Mesodermal cell (in vitro differentiated cells): ENCODE data around the gene PSD2.

Experiments used
- H3K27ac ChIP-seq: 2 replicates; pipeline ENCODE4 v1.7.0; 2013; ENCODE audit warnings: mild to moderate bottlenecking, low read depth, low read length, moderate library complexity; ENCODE audit not compliant: severe bottlenecking
- H3K36me3 ChIP-seq: 2 replicates; pipeline ENCODE4 v1.7.1; 2013; ENCODE audit warnings: mild to moderate bottlenecking, low read length, moderate library complexity; ENCODE audit not compliant: control insufficient read depth, insufficient read depth
- H3K4me1 ChIP-seq: one replicate; pipeline ENCODE4 v1.7.1; 2013; ENCODE audit warnings: mild to moderate bottlenecking, low read length; ENCODE audit not compliant: insufficient read depth, control insufficient read depth, poor library complexity, severe bottlenecking
- H3K4me3 ChIP-seq: 2 replicates; pipeline ENCODE4 v1.7.0; 2013; ENCODE audit warnings: low read length, control low read depth, mild to moderate bottlenecking; ENCODE audit not compliant: insufficient read depth, poor library complexity, severe bottlenecking; ENCODE audit errors: extremely low read depth
- H3K9me3 ChIP-seq: 2 replicates; pipeline ENCODE4 v1.7.1; 2013; ENCODE audit warnings: mild to moderate bottlenecking, low read length, moderate library complexity; ENCODE audit not compliant: control insufficient read depth
- WGBS, 2 experiments: methylation state at CpG; one replicate each; pipeline ENCODE4 v1.1.5; 2013; ENCODE audit warnings: missing lambda C conversion rate in 2 of 2; ENCODE audit not compliant: insufficient coverage in 2 of 2; 5-methylcytosine and 5-hydroxymethylcytosine counted together

The PSD2 gene

GRCh38 chr5:139794067-139794846 is 1.4 kb upstream of the PSD2 start:
- Histone ChIP-seq H3K4me1 (no peaks in the 10 kb centered on the region), H3K36me3 (no peaks in the 10 kb centered on the region), H3K9me3 (no peaks in the 10 kb centered on the region), H3K4me3 (no peak overlapping the region), H3K27ac (no peak overlapping the region)
- WGBS, 2 experiments, result 40 to 50% methylated on average over 3 of the region's 6 CpGs

GRCh38 chr5:139796061-139796806 is 626 bp downstream of the PSD2 start:
- Histone ChIP-seq H3K4me1 (no peaks in the 10 kb centered on the region), H3K27ac (no peak overlapping the region), H3K9me3 (no peaks in the 10 kb centered on the region), H3K36me3 (no peaks in the 10 kb centered on the region), H3K4me3 (no peak overlapping the region)
- WGBS, 2 experiments, result 2 to 3% methylated on average over 25 to 30 of the region's 47 CpGs

GRCh38 chr5:139797335-139797734 is 1.7 kb downstream of the PSD2 start:
- Histone ChIP-seq H3K4me3 (no peak overlapping the region), H3K9me3 (no peaks in the 10 kb centered on the region), H3K27ac (no peak overlapping the region), H3K4me1 (no peaks in the 10 kb centered on the region), H3K36me3 (no peaks in the 10 kb centered on the region)
- WGBS, 2 experiments, result 73 to 75% methylated on average over 2 to 3 of the region's 3 CpGs

- 69 to 74% methylated on average over 4 to 6 of the region's 9 CpGs for WGBS, 2 experiments
- Histone ChIP-seq H3K27ac (no peak overlapping the region), H3K4me1 (no peaks in the 10 kb centered on the region), H3K9me3 (no peaks in the 10 kb centered on the region), H3K4me3 (no peak overlapping the region), H3K36me3 (no peaks in the 10 kb centered on the region)
These were observed 2.4 kb downstream of the PSD2 start for GRCh38 chr5:139797856-139798510.

- WGBS, 2 experiments, result 50 to 74% methylated on average over 1 to 2 of the region's 2 CpGs
These were observed 3.3 kb downstream of the PSD2 start for GRCh38 chr5:139798883-139799282.

GRCh38 chr5:139799359-139799758 is 3.8 kb downstream of the PSD2 start:
- Histone ChIP-seq H3K4me3 (no peak overlapping the region), H3K36me3 (no peaks in the 10 kb centered on the region), H3K9me3 (no peaks in the 10 kb centered on the region), H3K4me1 (no peaks in the 10 kb centered on the region), H3K27ac (no peak overlapping the region)

More at GRCh38 chr5:139798883-139799282, 3.3 kb downstream of the PSD2 start:
- Histone ChIP-seq H3K36me3 (no peaks in the 10 kb centered on the region), H3K27ac (no peak overlapping the region), H3K4me3 (no peak overlapping the region), H3K4me1 (no peaks in the 10 kb centered on the region), H3K9me3 (no peaks in the 10 kb centered on the region)

GRCh38 chr5:139803978-139804377 is 8.4 kb downstream of the PSD2 start:
- WGBS, 2 experiments, result 79 to 100% methylated on average over 2 of the region's 2 CpGs
- H3K9me3 ChIP-seq, result no peaks in the 10 kb centered on the region
- no peak overlapping the region for H3K4me3 ChIP-seq
- H3K4me1 ChIP-seq, result no peaks in the 10 kb centered on the region
- H3K36me3 ChIP-seq, result no peaks in the 10 kb centered on the region
- no peak overlapping the region for H3K27ac ChIP-seq

- 92 to 95% methylated on average over 14 of the region's 17 CpGs for WGBS, 2 experiments
- Histone ChIP-seq H3K4me1 (no peaks in the 10 kb centered on the region), H3K4me3 (no peak overlapping the region), H3K9me3 (no peaks in the 10 kb centered on the region), H3K27ac (no peak overlapping the region), H3K36me3 (no peaks in the 10 kb centered on the region)
These were observed 9.3 kb downstream of the PSD2 start for GRCh38 chr5:139804800-139805397.

- no peaks in the 10 kb centered on the region for H3K36me3 ChIP-seq
- 80 to 86% methylated on average over 2 of the region's 2 CpGs for whole genome bisulfite sequencing, 2 experiments
- H3K9me3 ChIP-seq, result no peaks in the 10 kb centered on the region
- H3K27ac ChIP-seq, result no peak overlapping the region
- no peaks in the 10 kb centered on the region for H3K4me1 ChIP-seq
- no peak overlapping the region for H3K4me3 ChIP-seq
These were observed 9.9 kb downstream of the PSD2 start for GRCh38 chr5:139805545-139805944.

- no peaks in the 10 kb centered on the region for H3K36me3 ChIP-seq
- H3K27ac ChIP-seq, result no peak overlapping the region
- H3K9me3 ChIP-seq, result no peaks in the 10 kb centered on the region
- no peak overlapping the region for H3K4me3 ChIP-seq
- 88 to 94% methylated on average over 3 to 4 of the region's 4 CpGs for WGBS, 2 experiments
- no peaks in the 10 kb centered on the region for H3K4me1 ChIP-seq
These were observed 10.5 kb downstream of the PSD2 start for GRCh38 chr5:139806111-139806510.
